SU-DHL-6 (cell line): ENCODE results near the gene EIF4G2.

ENCODE experiments used
- CTCF ChIP-seq: fragments of 200-600 bp; sonication (generic); IDR thresholded peaks from one replicate; pipeline ENCODE4 v1.5.1; 2017; ENCODE audit warnings: antibody characterized with exemption, mild to moderate bottlenecking, low read length, moderate library complexity; ENCODE audit not compliant: insufficient read depth, poor library complexity, severe bottlenecking
- EZH2phosphoT487 ChIP-seq: fragments of 200-600 bp; sonication (generic), shearing (Covaris generic); conservative IDR thresholded peaks from 2 replicates; pipeline ENCODE4 v1.6.1; 2018; ENCODE audit warnings: mild to moderate bottlenecking, antibody characterized with exemption, low read length, moderate library complexity, mixed read lengths

GRCh38 chr11:10796191-10796590 lies 12.5 kb downstream of the EIF4G2 start:
- no peak for TF ChIP-seq CTCF
- no peak for TF ChIP-seq EZH2phosphoT487
